Heart right ventricle (tissue), 16 donors: Measurements from ENCODE around the gene ADAM23. TPM values are rescaled to one million over a fixed set of nuclear protein-coding genes. Genes with fewer than 3 reads are reported as not detected.

ENCODE experiments used
- ATAC-seq, 8 donors: fragments of 200-7000 bp; cut with Tn5 transposase; one replicate each; pipeline ENCODE4 v1.9.1; 2020; ENCODE audit warnings: mild to moderate bottlenecking in 8 of 8, moderate library complexity in 8 of 8, moderate number of reproducible peaks in 1 of 8
- DNase-seq, 2 donors: peaks; one replicate each; pipeline ENCODE4 v3.0.0-alpha.2; 2020
- H3K27ac ChIP-seq, 10 donors: fragments of 200-600 bp; sonication (generic) in 2 of 10; one replicate each; pipeline versions ENCODE4 v1.5.0 to v1.8.0; 2020 to 2022; ENCODE audit warnings: mild to moderate bottlenecking in 3 of 10
- H3K27me3 ChIP-seq, 7 donors: fragments of 200-600 bp; one replicate each; pipeline ENCODE4 v1.8.0; 2021 to 2022; ENCODE audit warnings: mild to moderate bottlenecking in 2 of 7
- H3K36me3 ChIP-seq, 9 donors: fragments of 200-600 bp; sonication (generic) in 1 of 9; one replicate each; pipeline versions ENCODE4 v1.5.0 to v1.8.0; 2020 to 2022; ENCODE audit warnings: mild to moderate bottlenecking in 2 of 9
- H3K4me1 ChIP-seq, 9 donors: fragments of 200-600 bp; sonication (generic) in 1 of 9; one replicate each; pipeline versions ENCODE4 v1.5.0 to v1.8.0; 2020 to 2022; ENCODE audit warnings: mild to moderate bottlenecking in 4 of 9
- H3K4me3 ChIP-seq, 10 donors: fragments of 200-600 bp; sonication (generic) in 2 of 10; one replicate each; pipeline versions ENCODE4 v1.5.0 to v1.8.0; 2020 to 2022; ENCODE audit warnings: mild to moderate bottlenecking in 7 of 10, moderate library complexity in 2 of 10
- H3K9me3 ChIP-seq, 11 donors: fragments of 200-600 bp in 10 of 11; sonication (generic) in 2 of 11; one replicate each; pipeline versions ENCODE4 v1.5.0 to v1.8.0; 2013 to 2022; ENCODE audit warnings: mild to moderate bottlenecking in 2 of 11, control low read depth in 1 of 11, moderate library complexity in 1 of 11
- CTCF ChIP-seq, 9 donors: fragments of 200-600 bp; sonication (generic) in 2 of 9; IDR thresholded peaks; one replicate each; pipeline versions ENCODE4 v1.5.0 to v1.8.0; 2021 to 2022; ENCODE audit warnings: antibody characterized with exemption in 9 of 9, mild to moderate bottlenecking in 5 of 9, moderate library complexity in 1 of 9
- WGBS, 2 donors: extraction: QIAGEN DNeasy Blood & Tissue Kit; methylation state at CpG; one replicate each; pipeline ENCODE4 v1.1.7; 2013; ENCODE audit warnings: inconsistent platforms in 1 of 2; 5-methylcytosine and 5-hydroxymethylcytosine counted together
- intact Hi-C, 10 donors: fragments of 100-400 bp; cut with DNase I; formaldehyde crosslinking; loops; one replicate each; pipeline versions ENCODE4 v1.11.1 to v1.14.2; 2022
- polyA plus RNA-seq, 2 donors: library from polyadenylated mRNA; stranded (reverse); fragments of 200-250 nt; gene quantifications; one replicate each; pipeline ENCODE4 v1.2.3, GENCODE V29; 2013
- total RNA-seq, 10 donors: library from RNA; stranded (reverse); fragmentation: NEBNext Ultra II Directional in 3 of 10; extraction: Animal tissue kit (Norgen Biotek cat#: 25700) in 3 of 10; gene quantifications; one replicate each; pipeline versions ENCODE4 v1.2.1 to v1.2.4, GENCODE V29; 2021 to 2023
- donor health status: Arrhythmogenic right ventricular cardiomyopathy.
- donor health status: ischemic (EF 13 %, LVEDD 7.1; RV severe dilation, severe dysfunction).
- donor health status: healthy with polysubstance abuse.
- donor health status: DM: no; HTN: yes; CAD: no.
- donor health status: DM: no; HTN: no; CAD: no.
- donor health status: ischemic (EF 25% LVEDD 6.9; RV normal size, moderate dysfunction).
- donor health status: ischemic (EF 25% LVEDD 5.7; RV mildly dilated, moderate dysfunction).
- donor health status: healthy.
- donor health status: DM: yes; HTN: yes; CAD: no.
- donor health status: Ischemic cardiomyopathy.
- donor health status: ischemic (EF 35%, LVEDD 5.7; RV mildly dilated, moderate dysfunction).
- donor health status: nonischemic (EF 11% LVEDD 7.7; RV severe dilation, severe dysfunction).
- donor health status: DM: yes; HTN: yes; CAD: no.
- donor health status: PGD.
- donor health status: ischemic (EF 29% LVEDD 5.4; RV normal size, mild dysfunction).
- donor health status: nonischemic (EF 23%, LVEDD 6.1; RV moderate dilation, normal function).

The ADAM23 gene
- total and polyA plus RNA-seq, 12 donors, result 11.9 to 101 (median 66.2) TPM

GRCh38 chr2:206433190-206433589, 10.1 kb upstream of the ADAM23 start:
- H3K4me1 ChIP-seq, result no peaks in the 10 kb centered on the region

GRCh38 chr2:206433686-206434085, 9.6 kb upstream of the ADAM23 start:
- no peaks in the 10 kb centered on the region for H3K4me1 ChIP-seq
- no peak overlapping the region for H3K27ac ChIP-seq
- peaks cover 0 to 17% (median 4%) of the 10 kb centered on the region in 7 donors for H3K27me3 ChIP-seq
- no peak for ATAC-seq
- TF ChIP-seq CTCF (IDR thresholded peaks at IDR 0.05), result no peak
- no peak overlapping the region for H3K4me3 ChIP-seq
- no peak for DNase-seq
- no peaks in the 10 kb centered on the region for H3K9me3 ChIP-seq
- no peaks in the 10 kb centered on the region for H3K36me3 ChIP-seq
- intact Hi-C loops, result no loop called here

More at GRCh38 chr2:206433190-206433589, 10.1 kb upstream of the ADAM23 start:
- peaks cover 0 to 12% (median 3%) of the 10 kb centered on the region in 7 donors for H3K27me3 ChIP-seq
- no peaks in the 10 kb centered on the region for H3K36me3 ChIP-seq
- ATAC-seq, result no peak
- H3K4me3 ChIP-seq, result no peak overlapping the region
- TF ChIP-seq CTCF (IDR thresholded peaks at IDR 0.05), result no peak
- no peak for DNase-seq
- H3K27ac ChIP-seq, result no peak overlapping the region
- intact Hi-C loops, result no loop called here
- H3K9me3 ChIP-seq, result no peaks in the 10 kb centered on the region

- Histone ChIP-seq H3K27ac (no peak overlapping the region), H3K4me3 (no peak overlapping the region), H3K4me1 (no peaks in the 10 kb centered on the region), H3K27me3 (peaks cover 0 to 35% (median 17%) of the 10 kb centered on the region in 7 donors), H3K9me3 (no peaks in the 10 kb centered on the region), H3K36me3 (no peaks in the 10 kb centered on the region)
- TF ChIP-seq CTCF (IDR thresholded peaks at IDR 0.05), result no peak
- 43 to 63% methylated on average over 3 of the region's 3 CpGs for WGBS, 2 donors
- DNase-seq (no peak), ATAC-seq (no peak)
- intact Hi-C loops, result no loop called here
These were observed 7.6 kb upstream of the ADAM23 start for GRCh38 chr2:206435742-206436141.

- WGBS, 2 donors, result 71% methylated on average over 5 of the region's 5 CpGs
- Histone ChIP-seq H3K4me1 (peaks cover 3 to 11% (median 8%) of the 10 kb centered on the region in 9 donors), H3K36me3 (no peaks in the 10 kb centered on the region), H3K27ac (no peak overlapping the region), H3K27me3 (peaks cover 0 to 60% (median 31%) of the 10 kb centered on the region in 7 donors), H3K9me3 (no peaks in the 10 kb centered on the region), H3K4me3 (no peak overlapping the region)
- no peak for ATAC-seq
- TF ChIP-seq CTCF (IDR thresholded peaks at IDR 0.05), result no peak
- intact Hi-C loops, result no loop called here
- DNase-seq, result no peak
These were observed 5.1 kb upstream of the ADAM23 start for GRCh38 chr2:206438196-206438724.
